Lung (tissue), 12 donors: Measurements from ENCODE around the gene WEE1. TPM values are rescaled to one million over a fixed set of nuclear protein-coding genes. Genes with fewer than 3 reads are reported as not detected.

Source experiments
- ATAC-seq: fragments of 200-7000 bp; cut with Tn5 transposase; one replicate; pipeline ENCODE4 v1.9.1; 2020; ENCODE audit warnings: moderate number of reproducible peaks; ENCODE audit not compliant: insufficient read depth, low FRiP score
- DNase-seq, 3 donors: peaks; one replicate each; pipeline ENCODE4 v3.0.0-alpha.2; 2013 to 2017
- H3K27ac ChIP-seq, 2 donors: one replicate each; pipeline ENCODE4 v1.5.1; 2013; ENCODE audit warnings: mild to moderate bottlenecking in 2 of 2, moderate library complexity in 2 of 2, control low read depth in 1 of 2, inconsistent platforms in 1 of 2, low read depth in 1 of 2, low read length in 1 of 2
- H3K27me3 ChIP-seq, 3 donors: one replicate each; pipeline ENCODE4 v1.5.1; 2013; ENCODE audit warnings: low read length in 2 of 3; ENCODE audit not compliant: control insufficient read depth in 3 of 3, insufficient read depth in 3 of 3
- H3K36me3 ChIP-seq, 4 donors: one replicate each; pipeline ENCODE4 v1.5.1; 2013; ENCODE audit warnings: low read length in 4 of 4, mild to moderate bottlenecking in 1 of 4, moderate library complexity in 1 of 4; ENCODE audit not compliant: control insufficient read depth in 4 of 4, insufficient read depth in 4 of 4
- H3K4me1 ChIP-seq, 5 donors: one replicate each; pipeline ENCODE4 v1.5.1; 2013; ENCODE audit warnings: low read length in 5 of 5, mild to moderate bottlenecking in 2 of 5, moderate library complexity in 1 of 5; ENCODE audit not compliant: control insufficient read depth in 5 of 5, insufficient read depth in 5 of 5
- H3K4me3 ChIP-seq: one replicate; pipeline ENCODE4 v1.5.1; 2013; ENCODE audit warnings: mild to moderate bottlenecking, control low read depth, moderate library complexity
- H3K9ac ChIP-seq, 2 donors: one replicate each; pipeline ENCODE4 v1.5.1; 2013; ENCODE audit warnings: low read length in 2 of 2, control low read depth in 1 of 2; ENCODE audit not compliant: insufficient read depth in 1 of 2
- H3K9me3 ChIP-seq, 4 donors: one replicate each; pipeline ENCODE4 v1.5.1; 2013; ENCODE audit warnings: low read length in 3 of 4, mild to moderate bottlenecking in 1 of 4, moderate library complexity in 1 of 4; ENCODE audit not compliant: control insufficient read depth in 4 of 4, insufficient read depth in 3 of 4
- CTCF ChIP-seq: IDR thresholded peaks from 2 replicates; pipeline ENCODE4 v1.5.1; 2012; ENCODE audit warnings: mild to moderate bottlenecking; ENCODE audit errors: control extremely low read depth, extremely low read depth
- WGBS, 2 donors: extraction: QIAGEN DNeasy Blood & Tissue Kit; methylation state at CpG; one replicate each; pipeline ENCODE4 v1.1.7; 2013; 5-methylcytosine and 5-hydroxymethylcytosine counted together
- polyA plus RNA-seq, 2 donors: library from polyadenylated mRNA; stranded (reverse); fragments of 200-250 nt; gene quantifications; one replicate each; pipeline ENCODE4 v1.2.1, GENCODE V29; 2013
- total RNA-seq, 2 donors: library from RNA; depleted of rRNA in 1 of 2; stranded (reverse); fragments of >200 nt in 1 of 2; gene quantifications; one replicate each; pipeline ENCODE4 v1.2.1, GENCODE V29; 2014 to 2021
- donor health status: control.
- donor health status: control.
- donor health status: Bipolar disorder and iron deficiency.
- donor health status: healthy.
- donor health status: DM: yes; HTN: yes; CAD: no.

The WEE1 gene
- total and polyA plus RNA-seq, 4 donors: 5.0 to 48.9 (median 9.7) TPM

DNA sequence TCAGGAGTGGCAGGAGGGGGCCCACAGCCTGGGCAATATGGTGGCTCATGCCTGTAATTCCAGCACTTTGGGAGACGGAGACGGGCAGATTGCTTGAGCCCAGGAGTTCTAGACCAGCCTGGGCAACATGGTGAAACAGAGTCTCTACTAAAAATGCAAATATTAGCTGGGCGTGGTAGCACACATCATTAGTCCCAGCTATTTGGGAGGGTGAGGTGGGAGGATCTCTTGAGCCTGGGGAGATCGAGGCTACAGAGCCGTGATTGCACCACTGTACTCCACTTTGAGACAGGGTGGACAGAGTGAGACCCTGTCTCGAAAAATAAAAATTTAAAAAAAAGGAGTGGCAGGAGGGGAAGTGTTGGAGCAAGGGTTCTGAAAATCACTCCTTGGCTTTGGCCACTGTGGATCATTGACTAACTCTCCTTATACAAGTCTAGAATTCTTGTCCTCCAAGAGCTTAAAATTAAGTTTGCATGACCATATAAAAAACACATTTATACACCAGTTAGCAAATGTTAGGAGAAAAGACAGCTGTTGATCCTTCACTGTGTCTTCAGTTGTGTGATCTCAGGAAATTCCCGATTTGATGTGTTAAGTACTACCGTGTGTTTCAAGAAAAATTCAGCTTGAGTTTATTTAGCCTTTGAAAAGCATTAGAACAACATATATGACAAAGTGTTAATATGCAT, 2.3 kb upstream of the WEE1 start:
- ATAC-seq (no peak), DNase-seq (peak in 2 of 3 donors; percentile 22 to 33)
- Histone ChIP-seq H3K9me3 (no peaks in the 10 kb centered on the region), H3K9ac (no peak overlapping the region), H3K36me3 (no peaks in the 10 kb centered on the region), H3K4me1 (peaks cover 2 to 55% (median 14%) of the 10 kb centered on the region in 5 donors), H3K27ac (no peak overlapping the region), H3K4me3 (no peak overlapping the region), H3K27me3 (no peaks in the 10 kb centered on the region)
- WGBS, 2 donors: 84 to 95% methylated on average over 8 of the region's 8 CpGs
- no peak for TF ChIP-seq CTCF

DNA sequence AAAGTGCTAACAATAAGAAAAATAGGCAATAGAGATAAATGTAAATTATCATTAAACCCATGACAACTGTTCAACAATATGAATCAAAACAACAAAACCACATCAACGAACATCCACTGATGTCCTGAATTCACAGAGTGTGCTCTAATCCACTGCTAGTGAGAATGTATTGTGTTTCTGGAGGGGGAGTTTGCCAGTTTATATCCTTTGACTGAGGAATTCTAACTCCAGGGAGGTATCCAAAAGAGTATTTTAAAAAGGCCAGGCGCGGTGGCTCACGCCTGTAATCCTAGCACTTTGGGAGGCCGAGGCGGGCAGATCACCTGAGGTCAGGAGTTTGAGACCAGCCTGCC, 1.7 kb upstream of the WEE1 start:
- peaks cover 2 to 54% (median 12%) of the 10 kb centered on the region in 5 donors for H3K4me1 ChIP-seq
- H3K27ac ChIP-seq: no peak overlapping the region
- TF ChIP-seq CTCF: no peak
- H3K27me3 ChIP-seq: no peaks in the 10 kb centered on the region
- peak in 1 of 3 donors; percentile 4 for DNase-seq
- no peak for ATAC-seq
- WGBS, 2 donors: 93 to 94% methylated on average over 6 of the region's 6 CpGs
- no peaks in the 10 kb centered on the region for H3K36me3 ChIP-seq
- H3K9ac ChIP-seq: no peak overlapping the region
- no peak overlapping the region for H3K4me3 ChIP-seq
- no peaks in the 10 kb centered on the region for H3K9me3 ChIP-seq

DNA sequence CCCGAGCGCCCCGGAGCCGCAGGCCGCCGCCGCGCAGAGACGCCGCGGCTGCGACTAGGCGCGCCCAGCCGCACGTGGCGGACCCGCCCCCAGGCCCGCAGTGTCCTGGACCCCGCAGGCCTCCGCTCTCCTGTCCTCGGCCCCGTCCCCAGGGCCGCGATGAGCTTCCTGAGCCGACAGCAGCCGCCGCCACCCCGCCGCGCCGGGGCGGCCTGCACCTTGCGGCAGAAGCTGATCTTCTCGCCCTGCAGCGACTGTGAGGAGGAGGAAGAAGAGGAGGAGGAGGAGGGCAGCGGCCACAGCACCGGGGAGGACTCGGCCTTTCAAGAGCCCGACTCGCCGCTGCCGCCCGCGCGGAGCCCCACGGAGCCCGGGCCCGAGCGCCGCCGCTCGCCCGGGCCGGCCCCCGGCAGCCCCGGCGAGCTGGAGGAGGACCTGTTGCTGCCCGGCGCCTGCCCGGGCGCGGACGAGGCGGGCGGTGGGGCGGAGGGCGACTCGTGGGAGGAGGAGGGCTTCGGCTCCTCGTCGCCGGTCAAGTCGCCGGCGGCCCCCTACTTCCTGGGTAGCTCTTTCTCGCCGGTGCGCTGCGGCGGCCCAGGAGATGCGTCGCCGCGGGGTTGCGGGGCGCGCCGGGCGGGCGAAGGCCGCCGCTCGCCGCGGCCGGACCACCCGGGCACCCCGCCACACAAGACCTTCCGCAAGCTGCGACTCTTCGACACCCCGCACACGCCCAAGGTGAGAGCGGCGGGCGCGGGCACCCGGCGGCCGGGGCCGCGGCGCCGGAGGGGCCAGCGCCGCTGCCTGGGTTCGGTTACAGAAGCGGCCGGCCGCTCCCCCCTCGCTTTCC, 528 bp downstream of the WEE1 start:
- Histone ChIP-seq H3K9ac (no peak overlapping the region), H3K4me1 (peaks cover 2 to 51% (median 9%) of the 10 kb centered on the region in 5 donors), H3K27me3 (no peaks in the 10 kb centered on the region), H3K4me3 (peak overlapping the region; percentile 65), H3K36me3 (peaks cover 0 to 8% (median 2%) of the 10 kb centered on the region in 4 donors), H3K27ac (peak overlapping the region; percentile 92 to 98), H3K9me3 (no peaks in the 10 kb centered on the region)
- DNase-seq: peak in 2 of 3 donors; percentile 25 to 42
- 1% methylated on average over 64 to 122 of the region's 122 CpGs for WGBS, 2 donors
- ATAC-seq: no peak
- TF ChIP-seq CTCF: no peak
